Activated effector memory CD4-positive, alpha-beta T cell treated with Interleukin-2 at 50 U/mL for 16 hours (primary cell): ENCODE results near the gene TCTA.

Experiments
- DNase-seq: peaks from one replicate; pipeline ENCODE4 v3.0.0-alpha.2; 2020

The TCTA gene

GRCh38 chr3:49461443-49462171 lies 49.4 kb downstream of the TCTA start:
- DNase-seq: no peak

- no peak for DNase-seq
Observed at GRCh38 chr3:49462222-49462621, 50.0 kb downstream of the TCTA start.

GRCh38 chr3:49465270-49466034 lies 53.2 kb downstream of the TCTA start:
- no peak for DNase-seq
